Measurements from ENCODE around the gene TTLL1.
"Not testable (repeated sequence)": the region's sequence is repeated elsewhere in the genome, so short reads cannot be mapped to it uniquely, and the experiment has no call there.

The TTLL1 gene

DNA sequence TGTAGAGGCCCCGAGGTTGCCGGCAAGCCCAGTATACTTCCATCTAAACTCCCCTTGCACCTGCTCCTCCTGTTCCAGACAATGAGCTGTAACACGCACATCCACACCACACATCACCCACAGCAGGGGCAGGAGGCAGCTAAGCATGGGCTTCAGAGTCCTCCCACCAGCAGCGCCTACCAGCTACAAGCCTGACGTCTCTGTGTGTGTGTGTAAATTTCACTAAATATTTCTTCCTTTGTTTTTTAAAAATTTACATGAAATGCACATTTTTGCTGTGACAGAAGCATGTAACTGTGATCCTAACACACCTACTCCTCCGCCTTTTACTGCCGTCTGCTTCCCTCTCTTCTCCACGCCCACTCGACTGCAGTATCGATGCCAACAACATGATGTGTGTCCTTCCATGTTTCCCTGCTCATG is 44.9 kb downstream of the TTLL1 start:
- Histone ChIP-seq H3K9ac (no peak overlapping the region), H3K4me3 (no peak overlapping the region), H3K4me1 (peaks cover 15% of the 10 kb centered on the region), H3K27me3 (no peaks in the 10 kb centered on the region), H3K27ac (0 out of 2 replicates have a peak overlapping the region, but pooled peaks have one; percentile 64), H3K4me2 (peak overlapping the region; percentile 76), H3K9me3 (no peaks in the 10 kb centered on the region), H4K20me1 (no peaks in the 10 kb centered on the region), H3K36me3 (0 out of 2 replicates have a peak, but pooled peaks cover 4% of the 10 kb centered on the region)
- TF ChIP-seq Cebpa-rat (IDR thresholded peaks at IDR 0.05), result no peak

DNA sequence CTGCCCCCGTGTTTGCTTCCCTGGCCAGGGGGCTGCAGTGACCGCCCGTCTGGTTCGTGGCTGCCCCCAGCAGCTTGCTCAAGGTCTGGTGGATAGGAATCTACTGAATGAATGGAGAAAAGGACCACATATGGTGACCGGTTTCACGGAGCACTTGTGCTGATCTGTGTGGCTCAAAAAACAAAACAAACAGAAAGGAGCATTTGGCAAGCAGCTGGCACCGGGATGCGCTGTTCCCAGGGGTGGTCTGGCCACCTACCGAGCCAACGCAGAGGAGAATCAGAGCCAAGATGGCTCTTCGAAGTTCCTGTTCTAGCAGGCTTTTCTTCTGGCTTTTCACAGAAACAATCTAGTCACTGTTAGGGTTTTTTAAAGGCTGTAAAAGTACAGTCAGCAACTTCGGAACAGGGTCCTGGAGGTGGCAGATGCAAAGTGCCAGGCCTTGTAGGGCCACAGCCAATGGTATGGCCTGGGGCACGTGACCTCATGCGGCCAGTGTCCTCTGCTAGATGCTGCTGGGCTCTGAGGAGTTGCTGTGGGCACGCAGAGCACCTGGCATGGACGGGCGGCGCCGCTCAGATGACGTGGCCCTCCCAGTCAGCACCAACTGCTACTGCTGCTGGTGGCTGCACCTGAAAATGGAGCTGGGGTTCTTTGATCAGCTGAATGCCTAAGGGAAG is 47.0 kb downstream of the TTLL1 start:
- Histone ChIP-seq H3K27ac (no peak overlapping the region), H3K4me3 (no peak overlapping the region)

DNA sequence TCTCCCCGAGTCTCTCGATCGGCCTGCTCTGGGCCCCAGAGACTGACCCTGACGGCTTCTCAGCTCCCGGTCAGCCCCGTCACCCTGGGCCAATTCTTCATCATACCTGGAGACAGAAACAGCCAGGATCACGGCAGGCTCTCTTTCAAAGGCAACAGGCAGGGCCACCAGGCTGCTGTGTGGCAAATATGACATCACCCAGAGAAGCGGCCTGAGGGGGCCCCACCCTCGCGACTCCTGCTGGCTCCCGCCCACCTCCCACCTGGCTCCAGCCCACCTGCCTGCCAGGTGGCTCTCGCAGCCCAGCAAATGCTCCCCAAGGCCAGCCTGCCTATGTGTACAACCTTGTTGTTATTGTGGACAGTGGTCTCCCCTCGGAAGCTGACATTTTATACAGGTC is 49.4 kb downstream of the TTLL1 start:
- no peak for TF ChIP-seq Cebpa-rat (IDR thresholded peaks at IDR 0.05)
- H3K27me3 ChIP-seq, result no peaks in the 10 kb centered on the region
- H3K9me3 ChIP-seq, result no peaks in the 10 kb centered on the region
- no peak overlapping the region for H3K4me3 ChIP-seq
- peaks cover 32% of the 10 kb centered on the region for H3K4me1 ChIP-seq
- no peaks in the 10 kb centered on the region for H3K36me3 ChIP-seq
- H3K4me2 ChIP-seq, result no peak overlapping the region
- no peak overlapping the region for H3K27ac ChIP-seq
- H4K20me1 ChIP-seq, result no peaks in the 10 kb centered on the region
- H3K9ac ChIP-seq, result no peak overlapping the region

More for the DNA sequence above, 47.0 kb downstream of the TTLL1 start:
- no peak for TF ChIP-seq Cebpa-rat (IDR thresholded peaks at IDR 0.05)
- Histone ChIP-seq H3K27me3 (no peaks in the 10 kb centered on the region), H3K4me1 (peaks cover 15% of the 10 kb centered on the region), H3K9ac (no peak overlapping the region), H3K4me2 (no peak overlapping the region), H3K9me3 (no peaks in the 10 kb centered on the region), H4K20me1 (no peaks in the 10 kb centered on the region), H3K36me3 (0 out of 2 replicates have a peak, but pooled peaks cover 4% of the 10 kb centered on the region)

DNA sequence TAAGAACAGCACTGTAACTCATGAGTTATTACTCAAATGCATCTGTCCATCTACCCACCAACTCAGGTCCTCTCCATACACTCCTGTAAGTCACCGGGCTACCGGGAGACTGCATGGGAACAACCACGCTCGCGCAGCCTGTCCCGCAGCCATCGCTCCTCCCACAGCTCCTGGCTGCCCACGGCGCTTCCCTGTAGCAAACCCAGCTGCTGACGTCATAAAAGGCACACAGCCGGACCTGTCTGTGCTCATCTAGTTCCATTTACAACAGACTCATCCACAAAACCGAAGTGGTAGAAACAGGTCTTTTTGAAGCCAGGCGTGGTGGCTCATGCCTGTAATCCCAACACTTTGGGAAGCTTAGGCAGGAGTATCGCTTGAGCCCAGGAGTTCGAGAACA is 50.9 kb downstream of the TTLL1 start:
- no peak overlapping the region for H3K4me2 ChIP-seq
- peaks cover 34% of the 10 kb centered on the region for H3K4me1 ChIP-seq
- H3K27ac ChIP-seq, result no peak overlapping the region
- H4K20me1 ChIP-seq, result no peaks in the 10 kb centered on the region
- H3K4me3 ChIP-seq, result no peak overlapping the region
- H3K36me3 ChIP-seq, result no peaks in the 10 kb centered on the region
- no peaks in the 10 kb centered on the region for H3K9me3 ChIP-seq
- no peaks in the 10 kb centered on the region for H3K27me3 ChIP-seq
- H3K9ac ChIP-seq, result no peak overlapping the region
- TF ChIP-seq Cebpa-rat (IDR thresholded peaks at IDR 0.05), result no peak

DNA sequence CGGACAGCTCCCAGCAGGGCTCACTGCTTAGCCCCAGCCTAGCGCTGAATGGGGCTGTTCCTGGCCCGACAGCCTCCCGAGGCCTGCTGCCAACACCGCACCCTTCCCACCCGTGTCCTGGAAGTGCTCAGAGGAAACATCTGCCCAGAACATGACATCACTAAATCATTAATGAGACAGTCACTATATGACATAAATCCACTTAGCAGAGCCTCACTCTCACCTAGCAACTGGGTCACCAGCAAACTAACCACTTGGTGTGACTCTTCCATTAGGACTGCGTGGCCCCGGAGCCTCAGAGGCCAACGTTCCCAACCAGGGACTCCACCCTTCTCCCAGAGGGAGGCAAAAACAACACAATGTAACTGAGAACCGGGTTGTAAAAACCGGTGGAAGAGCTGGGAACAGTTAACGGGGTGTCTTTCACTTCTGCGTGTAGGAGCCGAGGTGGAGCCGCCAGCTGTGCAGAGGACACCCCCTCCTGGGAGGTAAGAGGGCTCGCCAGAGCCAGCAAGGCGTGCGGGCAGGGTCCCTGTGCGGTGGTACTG is 52.8 kb downstream of the TTLL1 start:
- Histone ChIP-seq H3K27me3 (no peaks in the 10 kb centered on the region), H3K9ac (no peak overlapping the region), H3K9me3 (no peaks in the 10 kb centered on the region), H3K4me2 (peak overlapping the region; percentile 59), H3K4me1 (peaks cover 30% of the 10 kb centered on the region), H4K20me1 (no peaks in the 10 kb centered on the region), H3K4me3 (no peak overlapping the region), H3K36me3 (no peaks in the 10 kb centered on the region), H3K27ac (no peak overlapping the region)
- TF ChIP-seq Cebpa-rat (IDR thresholded peaks at IDR 0.05), result no peak

DNA sequence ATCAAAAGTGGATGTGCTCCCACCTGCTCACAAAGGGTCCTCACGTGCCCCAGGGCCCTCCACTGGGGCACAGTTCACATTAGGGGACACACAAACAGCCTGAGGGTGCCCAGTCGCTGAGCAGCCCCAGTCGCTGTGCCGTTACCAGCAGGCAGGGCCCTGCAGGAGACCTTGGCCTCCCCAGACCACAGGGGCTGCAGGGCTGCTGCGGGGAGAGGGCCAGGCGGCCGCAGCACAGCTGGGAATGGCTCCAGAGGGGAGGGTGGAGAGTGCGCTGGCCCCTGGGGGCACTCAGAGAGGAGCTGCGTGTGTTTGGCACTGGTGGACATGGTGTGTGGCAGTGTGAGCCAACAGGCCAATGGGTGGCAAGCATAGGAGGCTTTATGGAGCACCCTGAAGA is 53.9 kb downstream of the TTLL1 start:
- no peak overlapping the region for H3K27ac ChIP-seq
- H3K9me3 ChIP-seq, result no peaks in the 10 kb centered on the region
- no peaks in the 10 kb centered on the region for H3K36me3 ChIP-seq
- no peak overlapping the region for H3K4me3 ChIP-seq
- H3K9ac ChIP-seq, result no peak overlapping the region
- no peaks in the 10 kb centered on the region for H4K20me1 ChIP-seq
- H3K27me3 ChIP-seq, result no peaks in the 10 kb centered on the region
- peaks cover 30% of the 10 kb centered on the region for H3K4me1 ChIP-seq
- peak overlapping the region; percentile 59 for H3K4me2 ChIP-seq
- no peak for TF ChIP-seq Cebpa-rat (IDR thresholded peaks at IDR 0.05)

DNA sequence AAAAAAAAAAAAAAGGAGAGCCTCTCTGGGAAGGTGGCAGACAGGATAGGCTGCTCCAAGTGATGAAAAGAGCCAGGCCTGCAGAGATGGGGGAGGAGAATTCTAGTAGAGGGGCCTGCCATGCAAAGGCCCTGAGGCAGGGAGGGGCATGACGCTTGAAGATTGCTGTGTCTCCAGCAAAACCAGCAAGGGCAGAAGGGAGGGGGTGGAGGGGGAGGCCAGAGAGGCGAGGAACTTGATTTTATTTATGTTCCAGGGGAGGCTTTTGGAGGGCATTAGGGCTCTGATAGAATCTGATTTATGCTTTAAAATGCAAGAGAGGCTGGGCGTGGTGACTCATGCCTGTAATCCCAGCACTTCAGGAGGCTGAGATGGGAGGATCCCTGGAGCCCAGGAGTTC is 57.6 kb downstream of the TTLL1 start:
- Histone ChIP-seq H3K4me3 (no peak overlapping the region), H3K4me1 (peaks cover 28% of the 10 kb centered on the region), H3K36me3 (no peaks in the 10 kb centered on the region), H3K27ac (no peak overlapping the region), H3K9ac (no peak overlapping the region), H3K9me3 (no peaks in the 10 kb centered on the region), H3K4me2 (no peak overlapping the region), H4K20me1 (no peaks in the 10 kb centered on the region), H3K27me3 (no peaks in the 10 kb centered on the region)
- TF ChIP-seq Cebpa-rat (IDR thresholded peaks at IDR 0.05), result no peak

DNA sequence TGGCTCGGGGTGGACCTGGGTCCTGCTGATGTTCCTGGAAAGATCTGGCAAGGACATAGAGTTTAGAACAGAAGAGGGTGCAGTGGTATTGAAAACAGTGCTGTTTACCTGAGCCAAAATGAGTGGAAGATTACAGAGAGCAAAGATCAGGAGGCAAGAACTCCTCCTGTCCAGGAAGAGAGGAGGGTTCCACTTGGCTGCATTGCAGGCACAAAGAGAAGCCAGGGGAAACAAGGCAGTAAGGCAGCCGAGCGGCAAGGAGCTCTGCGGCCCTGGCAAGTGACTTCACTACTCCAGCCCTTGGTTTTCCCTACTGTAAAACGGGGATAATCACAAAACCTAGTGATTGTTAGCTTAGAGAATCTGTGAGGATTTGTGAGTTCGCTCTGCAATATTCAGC is 70.6 kb downstream of the TTLL1 start:
- Histone ChIP-seq H4K20me1 (peaks cover 9% of the 10 kb centered on the region), H3K27ac (no peak overlapping the region), H3K9me3 (no peaks in the 10 kb centered on the region), H3K4me1 (peaks cover 36% of the 10 kb centered on the region), H3K36me3 (no peaks in the 10 kb centered on the region), H3K4me3 (no peak overlapping the region), H3K4me2 (peak overlapping the region; percentile 50), H3K9ac (no peak overlapping the region), H3K27me3 (no peaks in the 10 kb centered on the region)
- TF ChIP-seq Cebpa-rat (IDR thresholded peaks at IDR 0.05), result no peak

DNA sequence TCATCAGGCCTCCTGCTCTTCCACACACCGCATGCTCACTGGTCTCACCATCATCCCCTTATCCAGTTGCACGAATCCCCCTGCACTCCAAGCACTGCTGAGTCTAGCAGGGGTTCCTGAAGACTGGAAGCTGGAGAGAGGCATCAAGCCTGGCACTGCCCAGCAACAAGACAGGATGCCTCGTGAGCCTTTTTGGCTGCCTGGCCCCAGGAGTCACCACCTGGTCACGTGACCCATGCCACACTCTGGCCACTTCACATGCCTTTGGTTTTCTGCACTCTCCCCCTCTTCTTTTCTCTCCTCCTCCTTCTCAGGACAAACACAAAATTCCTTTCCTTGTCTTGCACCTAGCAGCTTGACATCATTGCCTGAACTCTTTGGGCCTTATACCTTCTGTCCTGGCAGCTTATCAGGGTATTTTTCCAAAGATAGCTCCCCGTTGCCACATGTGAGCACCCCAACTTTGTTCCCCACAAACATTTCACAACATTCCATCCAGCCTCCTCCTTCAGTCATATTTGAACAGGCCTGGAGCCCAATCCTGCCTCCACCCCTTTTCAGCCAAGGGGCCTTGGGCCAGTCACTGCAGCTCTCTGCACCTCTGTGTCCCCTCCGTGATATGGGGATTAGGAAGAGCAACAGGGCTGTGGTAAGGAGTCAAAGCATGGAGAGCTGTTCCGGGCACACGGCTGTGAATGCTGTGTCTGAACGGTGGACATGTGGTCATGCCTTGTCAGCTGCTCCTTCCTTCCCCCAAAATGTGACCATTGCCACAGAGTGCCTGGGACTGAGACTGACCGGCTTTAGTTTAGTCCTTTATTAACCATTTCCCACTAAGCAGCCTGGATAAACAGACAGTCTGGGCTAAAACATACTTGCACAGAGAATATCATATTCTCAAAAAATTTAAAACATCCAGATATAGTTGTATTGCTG is 71.4 kb downstream of the TTLL1 start:
- peak overlapping the region; percentile 50 for H3K4me2 ChIP-seq
- H3K27ac ChIP-seq, result no peak overlapping the region

DNA sequence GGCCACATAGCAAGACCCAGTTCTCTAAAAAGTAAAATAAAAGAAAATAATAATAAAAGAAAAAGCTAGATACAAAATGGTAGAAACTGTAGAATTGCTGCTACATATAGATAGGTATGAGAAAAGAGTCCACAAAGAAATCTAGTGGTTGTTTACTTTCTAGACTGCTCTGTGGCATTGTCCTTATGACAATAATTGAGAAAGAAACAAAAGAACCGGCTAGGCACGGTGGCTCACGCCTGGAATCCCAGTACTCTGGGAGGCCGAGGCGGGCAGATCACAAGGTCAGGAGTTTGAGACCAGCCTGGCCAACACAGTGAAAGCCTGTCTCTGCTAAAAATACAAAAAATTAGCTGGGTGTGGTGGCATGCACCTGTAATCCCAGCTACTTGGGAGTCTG is 73.0 kb downstream of the TTLL1 start:
- H3K4me1 ChIP-seq, result peaks cover 61% of the 10 kb centered on the region
- not testable (repeated sequence) for H3K9me3 ChIP-seq, H3K27ac ChIP-seq, H3K9ac ChIP-seq, H3K36me3 ChIP-seq, H3K4me3 ChIP-seq, H3K27me3 ChIP-seq
- peaks cover 34% of the 10 kb centered on the region for H4K20me1 ChIP-seq
- H3K4me2 ChIP-seq, result peak overlapping the region; percentile 93

More for the DNA sequence above, 71.4 kb downstream of the TTLL1 start:
- TF ChIP-seq Cebpa-rat (IDR thresholded peaks at IDR 0.05), result no peak
- H4K20me1 ChIP-seq, result peaks cover 17% of the 10 kb centered on the region
- no peak overlapping the region for H3K9ac ChIP-seq
- H3K27me3 ChIP-seq, result no peaks in the 10 kb centered on the region
- no peaks in the 10 kb centered on the region for H3K9me3 ChIP-seq
- no peak overlapping the region for H3K4me3 ChIP-seq
- H3K4me1 ChIP-seq, result peaks cover 44% of the 10 kb centered on the region
- no peaks in the 10 kb centered on the region for H3K36me3 ChIP-seq
